GM12801 (cell line): ENCODE results near the gene PARP3.

Experiments used
- CTCF ChIP-seq: IDR thresholded peaks from one replicate; pipeline ENCODE4 v1.5.1; 2011; ENCODE audit warnings: control low read depth; ENCODE audit not compliant: insufficient read length; ENCODE audit errors: extremely low read depth

PARP3 gene

GRCh38 chr3:51984269-51984647 lies 42.1 kb downstream of the PARP3 start:
- no peak for TF ChIP-seq CTCF

- no peak for TF ChIP-seq CTCF
Observed at GRCh38 chr3:51985063-51985462, 42.9 kb downstream of the PARP3 start.

- TF ChIP-seq CTCF = no peak
Observed at GRCh38 chr3:51986010-51986947, 44.1 kb downstream of the PARP3 start.

- TF ChIP-seq CTCF = no peak
Observed at GRCh38 chr3:51987568-51987967, 45.4 kb downstream of the PARP3 start.

- no peak for TF ChIP-seq CTCF
Observed at GRCh38 chr3:51988286-51989146, 46.4 kb downstream of the PARP3 start.

GRCh38 chr3:51992017-51992682 lies 50.0 kb downstream of the PARP3 start:
- TF ChIP-seq CTCF = no peak

GRCh38 chr3:51994530-51994929 lies 52.4 kb downstream of the PARP3 start:
- no peak for TF ChIP-seq CTCF
